Measurements from ENCODE around the gene ACSM4. TPM values are rescaled to one million over a fixed set of nuclear protein-coding genes. Genes with fewer than 3 reads are reported as not detected.

Gene ACSM4, protein sequence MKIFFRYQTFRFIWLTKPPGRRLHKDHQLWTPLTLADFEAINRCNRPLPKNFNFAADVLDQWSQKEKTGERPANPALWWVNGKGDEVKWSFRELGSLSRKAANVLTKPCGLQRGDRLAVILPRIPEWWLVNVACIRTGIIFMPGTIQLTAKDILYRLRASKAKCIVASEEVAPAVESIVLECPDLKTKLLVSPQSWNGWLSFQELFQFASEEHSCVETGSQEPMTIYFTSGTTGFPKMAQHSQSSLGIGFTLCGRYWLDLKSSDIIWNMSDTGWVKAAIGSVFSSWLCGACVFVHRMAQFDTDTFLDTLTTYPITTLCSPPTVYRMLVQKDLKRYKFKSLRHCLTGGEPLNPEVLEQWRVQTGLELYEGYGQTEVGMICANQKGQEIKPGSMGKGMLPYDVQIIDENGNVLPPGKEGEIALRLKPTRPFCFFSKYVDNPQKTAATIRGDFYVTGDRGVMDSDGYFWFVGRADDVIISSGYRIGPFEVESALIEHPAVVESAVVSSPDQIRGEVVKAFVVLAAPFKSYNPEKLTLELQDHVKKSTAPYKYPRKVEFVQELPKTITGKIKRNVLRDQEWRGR
- total RNA-seq, result not detected

DNA sequence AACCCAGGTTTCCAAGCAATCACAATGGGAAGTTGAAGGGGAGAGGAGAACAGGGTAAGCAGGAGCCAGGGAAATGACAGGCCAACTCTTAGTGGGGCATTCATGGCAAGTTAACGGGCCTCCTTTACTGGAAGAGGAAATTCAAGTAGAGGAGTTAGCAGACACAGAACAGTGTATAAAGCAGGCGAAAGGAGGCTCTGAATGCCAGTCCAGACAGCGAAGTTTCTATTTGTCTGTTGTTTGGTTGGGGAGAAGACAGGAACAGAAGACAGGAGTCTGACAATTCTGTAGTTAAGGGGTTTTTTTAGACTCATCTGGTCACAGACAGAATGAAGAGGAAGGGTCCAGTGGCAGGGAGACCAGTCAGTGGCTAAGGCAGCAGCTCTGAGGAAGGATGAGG is at the start of gene ACSM4:
TSS of gene ACSM4 (plus strand) at position 301 of the 400 bp plus-strand sequence. CDS start 260 bp downstream, outside the sequence.

Other genes starting within 250 kb of the ACSM4 start
- gene C1S, start 243.4 kb upstream of the ACSM4 start, total RNA-seq, result 91.4 TPM
- gene C1R, start 211.6 kb upstream of the ACSM4 start, total RNA-seq, result 94.5 TPM
- gene C1RL, start 194.9 kb upstream of the ACSM4 start, total RNA-seq, result 16.5 TPM
- gene RBP5, start 175.2 kb upstream of the ACSM4 start, total RNA-seq, result 1.4 TPM
- 170 TPM for gene CLSTN3, start 173.7 kb upstream of the ACSM4 start, total RNA-seq
- gene PEX5, start 114.4 kb upstream of the ACSM4 start, total RNA-seq, result 52.9 TPM
- gene CD163L1, start 140.1 kb downstream of the ACSM4 start, total RNA-seq, result 7.4 TPM
- 7.3 TPM for gene CD163, start 199.7 kb downstream of the ACSM4 start, total RNA-seq